Kidney (tissue), 22 donors: Measurements from ENCODE around the gene KIF5C. TPM values are rescaled to one million over a fixed set of nuclear protein-coding genes. Genes with fewer than 3 reads are reported as not detected.

ENCODE experiments used
- DNase-seq, 5 donors: peaks; one replicate each; pipeline ENCODE4 v3.0.0-alpha.2; 2013 to 2020
- FAIRE-seq: peaks from 2 replicates; lab custom pipeline; 2012; peaks lifted over from hg19 to GRCh38; lab: Jason Lieb, UNC
- H3K27ac ChIP-seq, 2 donors: one replicate each; pipeline ENCODE4 v1.7.0; 2013; ENCODE audit warnings: low read depth in 2 of 2, low read length in 2 of 2, inconsistent platforms in 1 of 2
- H3K27me3 ChIP-seq: one replicate; pipeline ENCODE4 v1.7.1; 2013; ENCODE audit warnings: low read length, inconsistent platforms; ENCODE audit not compliant: control insufficient read depth, insufficient read depth
- H3K36me3 ChIP-seq, 3 donors: one replicate each; pipeline versions ENCODE4 v1.7.0 to v1.7.1; 2013; ENCODE audit warnings: low read length in 3 of 3, control low read depth in 1 of 3, inconsistent platforms in 1 of 3; ENCODE audit not compliant: insufficient read depth in 3 of 3, control insufficient read depth in 2 of 3
- H3K4me1 ChIP-seq, 3 donors: one replicate each; pipeline versions ENCODE4 v1.7.0 to v1.7.1; 2013; ENCODE audit warnings: low read length in 3 of 3, inconsistent platforms in 1 of 3, low read depth in 1 of 3; ENCODE audit not compliant: control insufficient read depth in 2 of 3, insufficient read depth in 2 of 3
- H3K4me3 ChIP-seq, 3 donors: one replicate each; pipeline versions ENCODE4 v1.7.0 to v1.8.1; 2013; ENCODE audit warnings: low read length in 3 of 3, control low read depth in 1 of 3, inconsistent platforms in 1 of 3
- H3K9ac ChIP-seq, 3 donors: one replicate each; pipeline versions ENCODE4 v1.7.0 to v1.7.1; 2013; ENCODE audit warnings: low read length in 3 of 3, control low read depth in 1 of 3, inconsistent platforms in 1 of 3
- H3K9me3 ChIP-seq, 3 donors: one replicate each; pipeline versions ENCODE4 v1.7.0 to v1.7.1; 2013; ENCODE audit warnings: low read length in 3 of 3, control low read depth in 1 of 3, inconsistent platforms in 1 of 3; ENCODE audit not compliant: control insufficient read depth in 2 of 3, insufficient read depth in 1 of 3
- CTCF ChIP-seq: IDR thresholded peaks from 3 replicates; pipeline ENCODE4 v1.5.1; 2012; ENCODE audit warnings: mild to moderate bottlenecking, moderate library complexity, borderline replicate concordance; ENCODE audit not compliant: insufficient read depth; ENCODE audit errors: extremely low read depth
- intact Hi-C: fragments of 100-400 bp; cut with DNase I; formaldehyde crosslinking; loops from one replicate; pipeline ENCODE4 v1.11.1; 2022
- long read RNA-seq, 10 donors: library from polyadenylated mRNA in 1 of 10; unstranded in 1 of 10; transcript quantifications; one replicate each; pipeline ENCODE4 v2.0.0 and lab custom pipeline, GENCODE V29; 2021 to 2026
- polyA plus RNA-seq: library from polyadenylated mRNA; stranded (reverse); fragments of 350-450 nt; fragmentation: Illumina TruSeq; extraction: RNeasy Lipid Tissue Mini Kit (QIAGEN cat#74804); gene quantifications from one replicate; pipeline ENCODE4 v1.2.3, GENCODE V29; 2014; ENCODE audit warnings: low read depth, low replicate concordance; ENCODE audit not compliant: insufficient read depth
- total RNA-seq: library from RNA; stranded (reverse); fragmentation: NEBNext Ultra II Directional; extraction: Animal tissue kit (Norgen Biotek cat#: 25700); gene quantifications from one replicate; pipeline ENCODE4 v1.2.1, GENCODE V29; 2021
- donor health status: control.
- donor health status: control.
- donor health status: control.
- donor health status: control.
- donor health status: control.
- donor health status: DM: yes; HTN: yes; CAD: no.
- donor health status: Normal renal cell carcinoma (clear cell type).

The KIF5C gene
- total RNA-seq: 3.6 TPM
- 1.0 TPM for polyA plus RNA-seq
- long read RNA-seq, donor 1: 0 reads
- long read RNA-seq, donor 2: 0 reads
- long read RNA-seq, donor 3: 0 reads
- long read RNA-seq, donor 4: 0 reads
- long read RNA-seq, donor 5: 0 reads
- long read RNA-seq, donor 6: 0 reads
- long read RNA-seq, donor 7, partial matches to known transcripts: 4 of 6 reads
- long read RNA-seq, donor 7, other reads (novel, unspliced or antisense): 2 of 6 reads
- long read RNA-seq, donor 8: 0 reads
- long read RNA-seq, donor 9: 0 reads
- long read RNA-seq, donor 10: 0 reads

- FAIRE-seq: no peak
- peak within 1 kb of the TSS in 2 of 3 donors; percentile 28 to 48 for H3K4me3 ChIP-seq
- H3K27me3 ChIP-seq: no peaks in the 10 kb centered on the region
- peaks cover 0 to 5% (median 0%) of the 10 kb centered on the region in 3 donors for H3K4me1 ChIP-seq
- peak; percentile 93 to 96 (median 95) for DNase-seq
- H3K9ac ChIP-seq: no peak within 1 kb of the TSS
- H3K27ac ChIP-seq: no peak within 1 kb of the TSS
- H3K9me3 ChIP-seq: peaks cover 0 to 3% (median 0%) of the 10 kb centered on the region in 3 donors
- TF ChIP-seq CTCF: no peak
- intact Hi-C loops: no loop called here
- no peaks in the 10 kb centered on the region for H3K36me3 ChIP-seq
These were observed at the start of gene KIF5C for GRCh38 chr2:148874868-148875341. KIF5C (plus strand) TSS chr2:148875227; CDS start chr2:148875618, 391 bp downstream.

- Histone ChIP-seq H3K4me3 (no peak overlapping the region), H3K36me3 (no peaks in the 10 kb centered on the region), H3K9ac (no peak overlapping the region), H3K4me1 (no peaks in the 10 kb centered on the region), H3K9me3 (no peaks in the 10 kb centered on the region), H3K27me3 (no peaks in the 10 kb centered on the region), H3K27ac (no peak overlapping the region)
- DNase-seq: no peak
- no peak for FAIRE-seq
- intact Hi-C loops: loop anchor here (10.0 kb wide), 1 partner anchor 488 kb away; no protein-coding TSS in a partner anchor
- TF ChIP-seq CTCF: no peak
These were observed 48.2 kb upstream of the KIF5C start for GRCh38 chr2:148826791-148827190.

GRCh38 chr2:148828941-148829340, 46.1 kb upstream of the KIF5C start:
- TF ChIP-seq CTCF: no peak
- no peak overlapping the region for H3K9ac ChIP-seq
- FAIRE-seq: no peak

More at GRCh38 chr2:148828941-148829340, 46.1 kb upstream of the KIF5C start:
- intact Hi-C loops: loop anchor here (10.0 kb wide), 1 partner anchor 486 kb away; no protein-coding TSS in a partner anchor
- Histone ChIP-seq H3K4me3 (no peak overlapping the region), H3K27ac (no peak overlapping the region), H3K9me3 (no peaks in the 10 kb centered on the region), H3K4me1 (no peaks in the 10 kb centered on the region), H3K27me3 (no peaks in the 10 kb centered on the region), H3K36me3 (no peaks in the 10 kb centered on the region)
- DNase-seq: no peak
